BLaER1 treated with 17β-estradiol and CSF1 and Interleukin-3, amounts not matched to agents 10 nM and 100 nM (cell line): Measurements from ENCODE around the gene EEF2K.
A peak's percentile ranks its signal among the peaks of the same experiment; 100 is the strongest.

Source experiments
- H3K27ac ChIP-seq, 11 experiments: shearing (Covaris generic); formaldehyde crosslinking; 2 replicates each; pipeline ENCODE4 v1.8.1; 2022
- H3K27me3 ChIP-seq, 11 experiments: shearing (Covaris generic); formaldehyde crosslinking; 2 replicates each; pipeline ENCODE4 v1.8.1; 2022
- H3K36me3 ChIP-seq, 11 experiments: shearing (Covaris generic); formaldehyde crosslinking; 2 replicates each; pipeline ENCODE4 v1.8.1; 2022
- H3K4me1 ChIP-seq, 10 experiments: shearing (Covaris generic); formaldehyde crosslinking; 2 replicates each; pipeline ENCODE4 v1.8.1; 2022
- H3K4me2 ChIP-seq, 11 experiments: shearing (Covaris generic); formaldehyde crosslinking; 2 replicates each; pipeline ENCODE4 v1.8.1; 2022
- H3K4me3 ChIP-seq, 10 experiments: shearing (Covaris generic); formaldehyde crosslinking; 2 replicates each; pipeline ENCODE4 v1.8.1; 2022
- H3K9ac ChIP-seq, 11 experiments: shearing (Covaris generic); formaldehyde crosslinking; 2 replicates each; pipeline ENCODE4 v1.8.1; 2022
- H3K9me3 ChIP-seq, 11 experiments: shearing (Covaris generic); formaldehyde crosslinking; replicated peaks in 1 of 11; 2 replicates each; pipeline ENCODE4 v1.8.1; 2022
- H4K20me1 ChIP-seq, 11 experiments: shearing (Covaris generic); formaldehyde crosslinking; 2 replicates each; pipeline ENCODE4 v1.8.1; 2022
- Cebpa-rat ChIP-seq, 11 experiments: shearing (Covaris generic); IDR thresholded peaks; 2 replicates each; pipeline ENCODE4 v1.8.1; 2022

Gene EEF2K

DNA sequence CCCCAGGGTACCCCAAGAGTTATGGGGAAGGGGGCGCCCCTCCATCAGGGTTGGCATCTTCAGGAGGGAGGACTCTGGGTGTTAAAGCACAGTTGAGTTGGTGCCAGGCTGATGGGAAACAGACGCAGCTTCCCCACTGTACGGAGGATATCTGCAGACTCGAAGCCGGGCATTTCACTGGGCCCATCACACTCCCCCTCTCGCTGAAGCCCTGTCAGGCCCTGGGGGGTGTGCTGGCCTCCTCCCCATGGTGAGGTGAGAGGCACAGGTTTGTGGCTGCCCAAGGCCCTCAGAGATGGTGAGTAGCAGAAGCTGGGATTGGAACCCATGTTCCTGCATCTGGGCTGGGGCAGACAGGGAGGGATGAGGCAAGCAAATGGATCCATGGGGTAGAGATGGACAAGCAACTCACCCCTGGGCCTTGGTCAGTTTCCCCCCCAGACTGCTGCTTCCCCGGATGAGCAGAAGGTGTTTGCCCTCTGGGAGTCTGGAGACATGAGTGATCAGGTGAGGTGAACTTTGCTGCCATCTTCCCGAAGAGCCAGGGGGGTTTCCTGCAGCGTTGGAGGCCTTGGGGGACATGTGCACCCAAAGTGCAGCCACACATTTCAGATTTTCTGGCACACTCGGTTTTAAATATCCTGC lies 122.1 kb downstream of the EEF2K start:
- Histone ChIP-seq H3K27me3 (no peaks in the 10 kb centered on the region), H3K36me3 (peaks cover 84 to 100% (median 99%) of the 10 kb centered on the region in 11 experiments), H3K9ac (no peak overlapping the region), H3K4me2 (no peak overlapping the region), H3K9me3 (no peaks in the 10 kb centered on the region), H3K4me3 (no peak overlapping the region), H3K4me1 (peaks cover 0 to 20% (median 6%) of the 10 kb centered on the region in 10 experiments; a peak in 10 of 20 replicates), H4K20me1 (peaks cover 0 to 90% (median 47%) of the 10 kb centered on the region in 11 experiments; a peak in 18 of 22 replicates), H3K27ac (no peak overlapping the region)
- no peak for TF ChIP-seq Cebpa-rat (IDR thresholded peaks at IDR 0.05)

DNA sequence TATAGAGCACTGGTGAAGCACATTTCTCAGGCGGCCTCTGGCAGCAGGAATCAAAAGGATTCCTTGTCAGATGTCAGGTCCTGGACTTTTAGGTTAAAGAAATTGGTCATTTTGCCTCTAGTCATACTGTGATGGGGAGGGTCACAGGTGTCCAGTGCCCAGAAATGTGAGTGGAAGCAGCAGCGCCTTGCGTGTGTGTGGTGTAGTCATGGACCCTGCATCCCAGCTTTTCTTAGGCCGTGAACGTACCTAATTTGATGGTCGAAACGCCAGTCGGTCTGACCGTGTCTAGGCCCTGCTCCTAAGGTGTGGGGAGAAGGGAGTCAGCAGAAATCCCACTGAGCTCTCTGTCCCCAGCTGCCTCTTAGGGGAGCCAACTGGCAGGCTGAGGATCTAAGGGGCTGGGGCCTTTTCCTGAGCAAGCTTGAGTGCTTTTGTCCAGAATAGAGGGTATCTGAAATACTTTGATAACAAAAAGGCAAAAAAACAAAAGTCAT lies 123.2 kb downstream of the EEF2K start:
- peaks cover 0 to 79% (median 40%) of the 10 kb centered on the region in 11 experiments; a peak in 18 of 22 replicates for H4K20me1 ChIP-seq
- H3K27ac ChIP-seq, result no peak overlapping the region
- no peak overlapping the region for H3K9ac ChIP-seq
- peaks cover 0 to 5% (median under 1%) of the 10 kb centered on the region in 11 experiments; a peak in 6 of 22 replicates for H3K9me3 ChIP-seq
- TF ChIP-seq Cebpa-rat (IDR thresholded peaks at IDR 0.05), result no peak
- no peaks in the 10 kb centered on the region for H3K27me3 ChIP-seq
- peaks cover 0 to 30% (median 6%) of the 10 kb centered on the region in 10 experiments; a peak in 10 of 20 replicates for H3K4me1 ChIP-seq
- no peak overlapping the region for H3K4me3 ChIP-seq
- peaks cover 85 to 100% (median 99%) of the 10 kb centered on the region in 11 experiments for H3K36me3 ChIP-seq
- no peak overlapping the region for H3K4me2 ChIP-seq

DNA sequence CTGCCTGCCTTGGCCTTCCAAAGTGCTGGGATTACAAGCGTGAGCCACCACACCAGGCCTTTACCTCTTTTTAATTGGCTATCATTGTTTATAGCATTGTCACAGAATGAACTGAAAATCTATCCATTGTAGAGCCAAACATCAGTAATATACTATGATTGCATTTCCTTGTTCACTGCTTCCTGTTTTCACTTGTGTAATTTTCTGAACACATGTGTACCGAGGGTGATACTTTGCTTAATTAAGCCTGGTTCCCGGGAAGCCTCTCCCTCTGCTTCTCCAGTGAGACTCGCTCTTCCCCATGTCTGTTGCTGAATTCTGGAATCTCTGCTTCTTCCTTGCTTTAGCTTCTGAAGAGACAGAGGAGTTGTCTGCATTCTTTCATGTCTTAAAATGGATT lies 124.2 kb downstream of the EEF2K start:
- Histone ChIP-seq H3K27me3 (no peaks in the 10 kb centered on the region), H3K27ac (peak overlapping the region in 1 of 11 experiments; percentile 41; a peak in 2 of 22 replicates), H3K4me2 (peak overlapping the region in 5 of 11 experiments; percentile 27 to 79 (median 41); a peak in 7 of 22 replicates), H3K4me1 (peaks cover 0 to 31% (median 6%) of the 10 kb centered on the region in 10 experiments; a peak in 10 of 20 replicates), H4K20me1 (peaks cover 0 to 69% (median 31%) of the 10 kb centered on the region in 11 experiments; a peak in 18 of 22 replicates), H3K9me3 (peaks cover 5 to 16% (median 11%) of the 10 kb centered on the region in 11 experiments), H3K9ac (no peak overlapping the region), H3K36me3 (peaks cover 85 to 100% (median 99%) of the 10 kb centered on the region in 11 experiments), H3K4me3 (no peak overlapping the region)
- no peak for TF ChIP-seq Cebpa-rat (IDR thresholded peaks at IDR 0.05)

DNA sequence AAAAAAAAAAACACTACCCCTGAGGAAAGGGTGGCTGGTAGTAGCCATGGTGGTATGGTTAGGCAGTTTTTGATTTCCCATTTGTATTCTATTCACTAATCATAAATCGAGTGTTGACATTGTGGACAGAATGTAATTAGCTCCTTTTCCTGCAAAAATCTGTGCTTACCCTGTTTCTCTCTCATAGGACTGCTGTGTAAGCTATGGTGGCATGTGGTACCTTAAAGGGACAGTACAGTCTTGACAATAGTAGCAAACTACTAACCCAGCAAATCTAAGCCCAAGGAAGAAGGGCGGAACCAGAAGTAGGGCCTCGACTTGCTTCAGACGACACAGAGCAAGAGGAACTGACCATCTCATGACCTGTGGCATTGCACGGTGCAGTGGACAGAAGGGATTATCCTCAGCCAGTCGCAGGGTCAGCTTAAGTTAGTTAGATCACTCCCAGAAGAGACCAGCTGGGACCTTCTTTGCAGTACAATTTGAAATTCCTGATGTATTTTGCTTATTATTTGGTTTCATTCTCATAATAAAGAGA lies 127.4 kb downstream of the EEF2K start:
- TF ChIP-seq Cebpa-rat (IDR thresholded peaks at IDR 0.05), result no peak
- Histone ChIP-seq H3K9me3 (peaks cover 37 to 46% (median 42%) of the 10 kb centered on the region in 11 experiments), H3K27me3 (no peaks in the 10 kb centered on the region), H3K4me2 (peak overlapping the region in 2 of 11 experiments; percentile 2 to 42; a peak in 2 of 22 replicates), H3K4me1 (peaks cover 0 to 31% (median 6%) of the 10 kb centered on the region in 10 experiments; a peak in 10 of 20 replicates), H4K20me1 (peaks cover 0 to 39% (median 8%) of the 10 kb centered on the region in 11 experiments; a peak in 11 of 22 replicates), H3K36me3 (peaks cover 73 to 99% (median 92%) of the 10 kb centered on the region in 11 experiments), H3K27ac (no peak overlapping the region), H3K9ac (no peak overlapping the region), H3K4me3 (no peak overlapping the region)

DNA sequence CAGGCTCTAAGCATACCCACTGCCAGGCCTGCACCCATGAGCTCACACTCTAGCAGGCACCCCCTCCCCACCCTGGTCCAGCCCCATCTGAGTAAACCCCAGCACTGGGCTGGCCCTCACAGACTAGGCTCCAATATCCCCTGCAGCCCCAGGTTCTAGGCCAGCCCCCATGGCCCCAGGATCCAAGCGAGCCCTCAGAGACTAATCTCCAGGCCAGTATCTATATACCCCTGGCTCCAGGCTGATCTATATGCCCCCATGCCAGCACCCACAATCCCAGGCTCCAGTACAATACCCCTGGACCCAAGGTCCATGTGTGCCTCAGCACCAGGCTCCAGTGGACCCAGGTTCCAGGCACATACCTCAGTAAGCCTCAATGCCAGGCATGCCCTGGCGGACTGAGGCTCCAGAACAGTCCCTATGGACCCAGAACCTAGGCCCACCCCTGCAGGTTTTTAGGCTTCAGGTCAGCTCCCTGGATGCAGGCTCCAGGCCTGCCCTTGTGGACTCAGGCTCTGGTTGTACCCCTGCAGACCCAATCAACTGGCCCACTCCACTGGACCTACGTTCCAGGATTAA lies 129.7 kb downstream of the EEF2K start:
- no peak overlapping the region for H3K27ac ChIP-seq
- no peaks in the 10 kb centered on the region for H3K27me3 ChIP-seq
- no peak overlapping the region for H3K4me2 ChIP-seq
- H3K36me3 ChIP-seq, result peaks cover 61 to 90% (median 76%) of the 10 kb centered on the region in 11 experiments
- peak overlapping the region in 4 of 10 experiments; percentile 16 to 40 (median 24); a peak in 6 of 20 replicates for H3K4me3 ChIP-seq
- peaks cover 0 to 17% (median 0%) of the 10 kb centered on the region in 11 experiments; a peak in 2 of 22 replicates for H4K20me1 ChIP-seq
- H3K9me3 ChIP-seq, result peaks cover 59 to 68% (median 63%) of the 10 kb centered on the region in 11 experiments
- no peak overlapping the region for H3K9ac ChIP-seq
- no peak for TF ChIP-seq Cebpa-rat (IDR thresholded peaks at IDR 0.05)
- H3K4me1 ChIP-seq, result peaks cover 0 to 18% (median 0%) of the 10 kb centered on the region in 10 experiments; a peak in 3 of 20 replicates

DNA sequence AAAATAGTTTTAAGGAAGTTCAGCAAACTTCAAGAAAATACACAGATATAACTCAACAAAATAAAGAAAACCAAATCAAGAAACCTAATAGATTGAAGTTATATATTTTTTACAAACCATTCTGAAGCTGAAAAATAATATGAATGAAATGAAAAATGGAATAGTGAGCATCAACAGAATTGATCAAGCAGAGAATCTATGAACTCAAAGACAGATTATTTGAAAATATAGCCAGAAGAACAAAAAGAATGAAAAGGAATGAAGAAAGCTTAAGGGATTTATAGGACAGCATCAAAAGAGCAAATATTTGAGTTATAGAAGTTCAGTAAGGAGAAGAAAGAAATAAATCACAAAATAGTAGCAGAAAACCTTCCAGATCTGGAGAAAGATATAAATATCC lies 130.5 kb downstream of the EEF2K start:
- TF ChIP-seq Cebpa-rat (IDR thresholded peaks at IDR 0.05), result no peak
- H3K4me2 ChIP-seq, result no peak overlapping the region

DNA sequence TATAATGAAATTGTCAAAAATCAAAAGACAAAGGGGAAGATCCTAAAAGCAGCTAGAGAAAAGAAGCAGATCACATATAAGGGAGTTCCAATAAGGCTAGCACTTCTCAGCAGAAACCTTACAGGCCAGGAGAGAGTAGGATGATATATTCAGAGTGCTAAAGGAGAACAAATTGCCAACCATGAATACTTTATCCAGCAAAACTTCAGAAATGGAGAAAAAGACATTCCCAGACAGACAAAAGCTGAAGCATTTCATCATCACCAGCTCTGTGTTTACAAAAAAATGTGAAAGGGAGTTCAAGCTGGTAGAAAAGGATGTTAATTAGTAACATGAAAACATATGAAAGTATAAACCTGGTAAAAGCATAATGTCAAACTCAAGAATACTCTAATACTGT lies 131.0 kb downstream of the EEF2K start:
- TF ChIP-seq Cebpa-rat (IDR thresholded peaks at IDR 0.05), result no peak
- Histone ChIP-seq H3K36me3 (peaks cover 49 to 77% (median 65%) of the 10 kb centered on the region in 11 experiments), H3K4me1 (peaks cover 0 to 17% (median 0%) of the 10 kb centered on the region in 10 experiments; a peak in 3 of 20 replicates), H3K9ac (no peak overlapping the region), H3K9me3 (peaks cover 66 to 76% (median 72%) of the 10 kb centered on the region in 11 experiments), H3K4me3 (0 out of 20 replicates have a peak overlapping the region, but pooled peaks of 1 of the 10 experiments have one; percentile 23), H4K20me1 (peaks cover 0 to 4% (median 0%) of the 10 kb centered on the region in 11 experiments; a peak in 1 of 22 replicates), H3K27ac (no peak overlapping the region), H3K4me2 (no peak overlapping the region), H3K27me3 (no peaks in the 10 kb centered on the region)

More for the DNA sequence above, 130.5 kb downstream of the EEF2K start:
- Histone ChIP-seq H3K27me3 (no peaks in the 10 kb centered on the region), H3K4me3 (peak overlapping the region in 1 of 10 experiments; percentile 29; a peak in 1 of 20 replicates), H3K4me1 (peaks cover 0 to 17% (median 0%) of the 10 kb centered on the region in 10 experiments; a peak in 3 of 20 replicates), H3K9ac (no peak overlapping the region), H3K9me3 (peaks cover 66 to 76% (median 71%) of the 10 kb centered on the region in 11 experiments), H3K36me3 (peaks cover 53 to 82% (median 69%) of the 10 kb centered on the region in 11 experiments), H3K27ac (no peak overlapping the region), H4K20me1 (peaks cover 0 to 9% (median 0%) of the 10 kb centered on the region in 11 experiments; a peak in 1 of 22 replicates)

DNA sequence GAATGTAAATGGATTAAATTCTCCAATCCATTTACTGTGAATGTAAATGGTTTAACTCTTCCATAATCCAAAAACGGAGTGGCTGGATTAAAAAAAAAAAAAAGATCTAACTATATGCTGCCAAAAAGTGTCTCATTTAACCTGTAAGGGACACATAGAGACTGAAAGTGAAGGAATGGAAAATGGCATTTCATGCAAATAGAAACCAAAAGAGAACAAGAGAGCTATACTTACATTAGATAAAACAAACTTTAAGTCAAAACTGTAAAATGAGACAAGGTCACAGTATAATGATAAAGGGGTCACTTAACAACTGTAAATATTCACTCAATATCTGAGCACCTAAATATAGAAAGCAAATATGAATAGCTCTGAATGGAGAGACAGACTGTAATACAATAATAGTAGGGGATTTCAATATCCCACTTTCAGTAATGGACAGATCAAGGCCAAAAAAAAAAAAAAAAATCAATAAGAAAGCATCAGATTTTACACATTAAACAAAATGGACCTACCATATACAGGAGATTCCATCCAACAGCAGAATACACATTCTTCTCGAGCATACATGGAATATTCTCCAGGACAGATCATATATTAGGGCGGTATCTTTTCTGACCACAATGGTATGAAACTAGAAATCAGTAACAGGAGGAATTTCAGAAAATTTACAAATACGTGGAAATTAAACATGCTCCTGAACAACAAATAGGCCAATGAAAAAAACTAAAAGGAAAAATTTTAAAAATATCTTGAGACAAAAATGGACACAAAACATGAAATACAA lies 132.0 kb downstream of the EEF2K start:
- Histone ChIP-seq H3K9me3 (peaks cover 66 to 76% (median 72%) of the 10 kb centered on the region in 11 experiments), H3K4me2 (no peak overlapping the region), H3K27ac (no peak overlapping the region), H3K4me1 (peaks cover 0 to 13% (median 0%) of the 10 kb centered on the region in 10 experiments; a peak in 3 of 20 replicates), H4K20me1 (no peaks in the 10 kb centered on the region), H3K4me3 (no peak overlapping the region), H3K36me3 (peaks cover 40 to 67% (median 55%) of the 10 kb centered on the region in 11 experiments), H3K9ac (no peak overlapping the region), H3K27me3 (no peaks in the 10 kb centered on the region)
- TF ChIP-seq Cebpa-rat (IDR thresholded peaks at IDR 0.05), result no peak
